Measurements from ENCODE around the gene TPGS1. TPM values are rescaled to one million over a fixed set of nuclear protein-coding genes. Genes with fewer than 3 reads are reported as not detected.

Gene TPGS1
- total RNA-seq, 1 donor from 2014 or later = 11.2 TPM

DNA sequence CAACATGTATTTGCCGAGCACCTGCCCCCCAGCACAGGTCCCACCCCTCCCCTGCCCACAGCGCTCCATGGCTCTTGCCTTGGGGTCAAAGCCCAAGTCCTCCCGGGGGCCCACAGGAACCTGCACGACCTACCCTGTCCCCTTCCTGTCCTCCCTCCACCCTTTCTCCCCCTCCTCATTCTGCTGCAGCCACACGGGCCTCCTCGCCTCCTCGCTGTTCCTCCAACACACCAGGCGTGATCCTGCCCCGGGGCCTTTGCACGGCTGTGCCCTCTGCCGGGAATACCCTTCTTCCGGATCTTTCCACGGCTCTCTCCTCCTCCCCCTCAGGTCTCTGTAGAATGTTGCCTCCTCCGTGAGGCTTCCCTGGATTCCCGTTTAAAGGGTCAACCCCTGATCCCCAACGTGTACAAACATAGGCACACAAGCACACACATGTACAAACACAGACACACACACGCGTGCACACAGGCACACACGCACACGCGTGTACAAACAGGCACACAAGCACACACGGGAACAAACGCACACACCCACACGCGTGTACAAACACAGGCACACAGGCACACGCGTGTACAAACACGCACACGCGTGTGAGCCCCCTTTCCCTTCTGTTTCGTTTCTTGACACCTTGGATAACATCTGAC is 8.2 kb upstream of the TPGS1 start:
- Histone ChIP-seq H3K4me1 (peaks cover 25% of the 10 kb centered on the region), H3K27me3 (ENCODE audit: low read depth) (peaks cover 54% of the 10 kb centered on the region), H3K27ac (replicated peaks) (no peak overlapping the region), H3K4me3 (no peak overlapping the region), H3K9me3 (replicated peaks) (no peaks in the 10 kb centered on the region), H3K36me3 (no peaks in the 10 kb centered on the region)
- DNase-seq = no peak
- intact Hi-C loops (cut with micrococcal nuclease) = no loop called here
- TF ChIP-seq, protein P1, sequence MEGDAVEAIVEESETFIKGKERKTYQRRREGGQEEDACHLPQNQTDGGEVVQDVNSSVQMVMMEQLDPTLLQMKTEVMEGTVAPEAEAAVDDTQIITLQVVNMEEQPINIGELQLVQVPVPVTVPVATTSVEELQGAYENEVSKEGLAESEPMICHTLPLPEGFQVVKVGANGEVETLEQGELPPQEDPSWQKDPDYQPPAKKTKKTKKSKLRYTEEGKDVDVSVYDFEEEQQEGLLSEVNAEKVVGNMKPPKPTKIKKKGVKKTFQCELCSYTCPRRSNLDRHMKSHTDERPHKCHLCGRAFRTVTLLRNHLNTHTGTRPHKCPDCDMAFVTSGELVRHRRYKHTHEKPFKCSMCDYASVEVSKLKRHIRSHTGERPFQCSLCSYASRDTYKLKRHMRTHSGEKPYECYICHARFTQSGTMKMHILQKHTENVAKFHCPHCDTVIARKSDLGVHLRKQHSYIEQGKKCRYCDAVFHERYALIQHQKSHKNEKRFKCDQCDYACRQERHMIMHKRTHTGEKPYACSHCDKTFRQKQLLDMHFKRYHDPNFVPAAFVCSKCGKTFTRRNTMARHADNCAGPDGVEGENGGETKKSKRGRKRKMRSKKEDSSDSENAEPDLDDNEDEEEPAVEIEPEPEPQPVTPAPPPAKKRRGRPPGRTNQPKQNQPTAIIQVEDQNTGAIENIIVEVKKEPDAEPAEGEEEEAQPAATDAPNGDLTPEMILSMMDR (IDR thresholded peaks at IDR 0.05; ENCODE audit: borderline replicate concordance) = no peak

DNA sequence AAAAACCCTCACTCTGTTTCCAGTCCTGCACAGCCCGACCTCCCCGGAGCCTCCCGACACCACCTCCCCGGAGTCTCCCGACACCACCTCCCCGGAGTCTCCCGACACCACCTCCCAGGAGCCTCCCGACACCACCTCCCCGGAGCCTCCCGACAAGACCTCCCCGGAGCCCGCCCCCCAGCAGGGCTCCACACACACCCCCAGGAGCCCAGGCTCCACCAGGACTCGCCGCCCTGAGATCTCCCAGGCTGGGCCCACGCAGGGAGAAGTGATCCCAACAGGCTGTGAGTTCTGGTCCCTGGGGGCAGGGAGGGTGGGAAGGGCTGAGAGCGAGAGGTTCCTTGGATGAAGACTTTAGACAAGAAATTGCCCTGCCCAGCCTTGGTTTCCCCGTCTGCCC is 5.7 kb upstream of the TPGS1 start:
- H3K36me3 ChIP-seq = no peaks in the 10 kb centered on the region
- H3K4me3 ChIP-seq = no peak overlapping the region
- H3K9me3 ChIP-seq (replicated peaks) = no peaks in the 10 kb centered on the region
- H3K27me3 ChIP-seq (ENCODE audit: low read depth) = peaks cover 43% of the 10 kb centered on the region
- DNase-seq = no peak
- H3K27ac ChIP-seq (replicated peaks) = no peak overlapping the region
- TF ChIP-seq, protein P1 (IDR thresholded peaks at IDR 0.05; ENCODE audit: borderline replicate concordance) = no peak
- peaks cover 18% of the 10 kb centered on the region for H3K4me1 ChIP-seq
- intact Hi-C loops (cut with micrococcal nuclease) = no loop called here

DNA sequence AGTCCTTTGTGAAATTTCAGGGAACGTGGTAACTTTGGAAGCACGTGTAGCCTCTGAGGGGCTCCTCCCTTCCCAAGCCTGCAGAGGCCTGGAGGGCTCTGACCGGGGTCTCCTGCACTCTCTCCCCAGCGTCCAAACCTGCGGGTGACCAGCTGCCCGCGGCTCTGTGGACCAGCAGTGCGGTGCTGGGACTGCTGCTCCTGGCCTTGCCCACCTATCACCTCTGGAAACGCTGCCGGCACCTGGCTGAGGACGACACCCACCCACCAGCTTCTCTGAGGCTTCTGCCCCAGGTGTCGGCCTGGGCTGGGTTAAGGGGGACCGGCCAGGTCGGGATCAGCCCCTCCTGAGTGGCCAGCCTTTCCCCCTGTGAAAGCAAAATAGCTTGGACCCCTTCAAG is 2.7 kb upstream of the TPGS1 start:
- DNase-seq = no peak
- H3K36me3 ChIP-seq = peaks cover 3% of the 10 kb centered on the region
- peaks cover 26% of the 10 kb centered on the region for H3K4me1 ChIP-seq
- H3K4me3 ChIP-seq = no peak overlapping the region
- intact Hi-C loops (cut with micrococcal nuclease) = no loop called here
- TF ChIP-seq, protein P1 (IDR thresholded peaks at IDR 0.05; ENCODE audit: borderline replicate concordance) = no peak
- no peak overlapping the region for H3K27ac ChIP-seq (replicated peaks)
- H3K9me3 ChIP-seq (replicated peaks) = no peaks in the 10 kb centered on the region
- peaks cover 18% of the 10 kb centered on the region for H3K27me3 ChIP-seq (ENCODE audit: low read depth)

DNA sequence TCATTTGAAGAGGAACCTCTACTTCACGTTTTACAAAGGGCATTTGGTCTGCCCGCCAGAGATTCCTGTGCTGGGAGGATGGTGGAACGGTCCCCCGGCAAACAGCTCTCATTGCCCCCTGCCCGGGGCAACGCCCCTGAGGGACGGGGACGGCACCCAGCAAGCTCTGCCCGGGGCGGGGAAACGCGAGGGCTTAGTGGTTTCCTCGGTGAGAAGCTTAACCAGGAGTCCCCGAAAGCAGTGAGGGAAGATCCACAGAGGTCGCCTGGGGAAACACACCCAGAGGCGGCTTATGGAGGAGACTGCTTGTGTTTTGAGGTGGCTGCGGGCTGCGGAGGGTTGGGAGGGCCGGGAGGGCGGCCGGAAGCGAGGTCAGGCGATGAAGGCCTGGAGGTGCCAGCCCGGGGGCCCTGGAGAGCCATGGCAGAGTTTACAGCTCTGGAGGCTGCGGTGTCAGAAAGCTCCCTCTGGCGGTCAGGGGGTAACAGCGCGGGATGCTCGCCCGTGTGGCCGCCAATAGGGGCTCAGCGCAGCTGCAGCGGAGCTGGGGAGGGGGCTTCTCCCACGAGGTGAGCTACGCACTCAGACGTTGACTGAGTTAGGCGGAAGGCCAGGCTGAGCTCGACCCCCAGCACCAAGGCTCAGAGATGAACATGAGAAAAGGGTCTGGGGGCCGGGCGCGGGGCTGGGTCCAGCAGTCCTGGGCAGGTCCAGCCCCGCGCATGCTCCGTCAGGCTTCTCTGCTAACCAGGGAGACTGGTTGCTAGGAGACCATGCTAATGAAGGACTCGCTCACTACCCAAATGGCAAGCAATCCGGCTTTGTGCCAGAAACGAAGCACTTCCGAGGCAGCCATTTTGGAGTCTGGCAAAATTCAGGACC is 652 bp upstream of the TPGS1 start:
- peaks cover 40% of the 10 kb centered on the region for H3K4me1 ChIP-seq
- no peaks in the 10 kb centered on the region for H3K27me3 ChIP-seq (ENCODE audit: low read depth)
- no peaks in the 10 kb centered on the region for H3K9me3 ChIP-seq (replicated peaks)
- H3K36me3 ChIP-seq = peaks cover 5% of the 10 kb centered on the region
- H3K4me3 ChIP-seq = peak overlapping the region; percentile 85
- intact Hi-C loops (cut with micrococcal nuclease) = no loop called here
- peak; percentile 96 for DNase-seq
- TF ChIP-seq, protein P1 (IDR thresholded peaks at IDR 0.05; ENCODE audit: borderline replicate concordance) = peak; percentile 99
- peak overlapping the region; percentile 94 for H3K27ac ChIP-seq (replicated peaks)

DNA sequence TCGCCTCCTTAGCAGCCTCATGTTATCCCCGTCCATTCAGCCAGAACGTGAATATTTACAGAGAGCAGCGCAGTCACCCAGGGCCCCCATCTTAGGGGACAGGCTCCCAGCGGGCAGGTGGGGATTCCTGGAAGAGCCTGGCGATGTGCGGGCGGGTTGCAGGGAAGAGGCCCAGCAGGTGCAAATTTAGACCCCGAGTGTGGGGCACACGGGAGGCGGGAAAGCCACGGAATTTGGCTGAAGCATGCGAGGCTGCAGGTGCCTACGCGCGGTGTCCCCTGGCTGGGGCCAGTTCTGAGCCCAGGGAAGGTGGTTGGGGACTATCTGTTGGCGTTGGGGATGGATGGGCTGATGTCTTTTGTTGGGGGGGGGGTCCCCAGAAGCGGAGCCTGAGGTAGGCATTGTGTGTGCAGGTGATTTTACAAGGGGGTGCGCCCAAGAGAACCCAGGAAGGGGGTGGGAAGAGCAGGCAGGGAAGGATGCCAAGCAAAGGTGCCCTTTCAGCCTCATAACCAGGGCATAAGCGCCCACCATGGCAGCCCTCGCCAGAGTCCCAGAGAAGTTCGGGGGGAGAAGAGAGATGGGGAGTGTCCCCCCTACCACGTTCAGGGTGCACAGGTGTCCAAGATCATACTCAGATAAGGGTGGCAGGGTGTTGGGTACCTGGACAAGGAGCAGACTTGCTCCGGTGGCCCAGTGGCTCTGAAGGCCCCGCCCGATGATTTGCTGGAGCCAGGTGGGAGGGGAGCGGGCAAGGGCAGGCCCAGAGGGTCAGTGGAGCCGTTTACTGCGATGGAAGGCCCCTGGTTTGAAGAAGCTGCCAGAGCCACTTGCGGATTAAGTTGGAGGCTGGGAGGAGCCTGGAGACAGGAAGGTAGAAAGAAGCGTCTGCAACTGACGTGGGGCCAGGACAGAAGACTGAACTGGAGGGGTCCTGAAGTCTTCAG is 1.2 kb downstream of the TPGS1 start:
- H3K27me3 ChIP-seq (ENCODE audit: low read depth) = no peaks in the 10 kb centered on the region
- peaks cover 40% of the 10 kb centered on the region for H3K4me1 ChIP-seq
- TF ChIP-seq, protein P1 (IDR thresholded peaks at IDR 0.05; ENCODE audit: borderline replicate concordance) = no peak
- DNase-seq = no peak
- intact Hi-C loops (cut with micrococcal nuclease) = no loop called here
- peak overlapping the region; percentile 85 for H3K4me3 ChIP-seq
- peaks cover 5% of the 10 kb centered on the region for H3K36me3 ChIP-seq
- no peaks in the 10 kb centered on the region for H3K9me3 ChIP-seq (replicated peaks)
- no peak overlapping the region for H3K27ac ChIP-seq (replicated peaks)

All from left ventricle myocardium inferior (tissue), 1 donor.